Astrocyte of the spinal cord (primary cell): ENCODE measurements around the gene TANGO2.

Source experiments
- DNase-seq: peaks from one replicate; pipeline ENCODE4 v3.0.0; 2011; ENCODE audit warnings: low read depth, low spot score
- H3K4me3 ChIP-seq: 2 replicates; pipeline ENCODE4 v1.5.1; 2011; ENCODE audit warnings: low read depth, mild to moderate bottlenecking, low read length, moderate library complexity
- in situ Hi-C: cut with HindIII; loops from 2 replicates; pipeline ENCODE4 v1.10.0; 2017; ENCODE audit warnings: low sequenced_read_pairs
- TF ChIP-seq, protein P1 (sequence below): IDR thresholded peaks from 2 replicates; pipeline ENCODE4 v1.5.1; 2012; ENCODE audit warnings: low read depth, mild to moderate bottlenecking, low read length, inconsistent platforms

The TANGO2 gene

DNA sequence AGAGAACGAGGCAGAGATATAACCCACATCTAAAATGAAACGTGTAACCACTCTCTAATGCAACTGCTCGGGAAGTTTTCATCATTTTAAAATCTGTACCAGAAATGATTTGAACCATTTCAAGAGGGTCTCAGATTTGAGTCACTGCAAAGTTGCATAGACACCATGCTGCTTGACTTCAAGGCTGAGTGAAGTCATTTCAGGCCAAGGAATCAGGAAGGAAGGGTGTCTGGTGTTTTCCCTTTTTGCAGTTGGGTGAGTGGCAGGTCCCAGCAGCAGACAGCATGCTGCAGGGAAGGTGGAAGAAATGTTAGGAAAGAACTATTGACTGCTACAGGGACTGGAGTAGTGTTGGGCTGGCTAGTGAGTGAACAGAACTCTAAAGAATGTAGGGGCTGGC is 16.5 kb downstream of the TANGO2 start:
- H3K4me3 ChIP-seq, result no peak overlapping the region
- no peak for DNase-seq
- in situ Hi-C loops, result no loop called here
- TF ChIP-seq, protein P1, sequence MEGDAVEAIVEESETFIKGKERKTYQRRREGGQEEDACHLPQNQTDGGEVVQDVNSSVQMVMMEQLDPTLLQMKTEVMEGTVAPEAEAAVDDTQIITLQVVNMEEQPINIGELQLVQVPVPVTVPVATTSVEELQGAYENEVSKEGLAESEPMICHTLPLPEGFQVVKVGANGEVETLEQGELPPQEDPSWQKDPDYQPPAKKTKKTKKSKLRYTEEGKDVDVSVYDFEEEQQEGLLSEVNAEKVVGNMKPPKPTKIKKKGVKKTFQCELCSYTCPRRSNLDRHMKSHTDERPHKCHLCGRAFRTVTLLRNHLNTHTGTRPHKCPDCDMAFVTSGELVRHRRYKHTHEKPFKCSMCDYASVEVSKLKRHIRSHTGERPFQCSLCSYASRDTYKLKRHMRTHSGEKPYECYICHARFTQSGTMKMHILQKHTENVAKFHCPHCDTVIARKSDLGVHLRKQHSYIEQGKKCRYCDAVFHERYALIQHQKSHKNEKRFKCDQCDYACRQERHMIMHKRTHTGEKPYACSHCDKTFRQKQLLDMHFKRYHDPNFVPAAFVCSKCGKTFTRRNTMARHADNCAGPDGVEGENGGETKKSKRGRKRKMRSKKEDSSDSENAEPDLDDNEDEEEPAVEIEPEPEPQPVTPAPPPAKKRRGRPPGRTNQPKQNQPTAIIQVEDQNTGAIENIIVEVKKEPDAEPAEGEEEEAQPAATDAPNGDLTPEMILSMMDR, result no peak

DNA sequence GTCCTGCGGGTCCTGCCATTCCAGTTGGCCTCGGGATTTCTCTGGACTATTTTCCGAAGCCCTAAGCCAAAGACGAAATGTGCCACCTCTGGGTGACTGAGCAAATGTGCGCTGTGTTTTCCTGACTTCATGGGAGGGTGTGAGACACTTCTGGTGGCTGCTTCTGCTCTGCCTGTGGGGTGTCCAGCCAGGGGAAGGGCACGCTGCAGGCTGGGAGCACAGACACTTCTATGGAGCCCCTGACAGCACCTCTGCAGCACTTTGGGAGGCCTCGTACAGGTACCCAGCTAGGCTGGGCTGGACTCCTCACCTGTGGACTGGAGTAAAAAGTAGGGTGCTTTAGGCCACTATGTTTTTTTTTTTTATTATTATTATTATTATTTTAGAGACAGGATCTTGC is 17.7 kb downstream of the TANGO2 start:
- TF ChIP-seq, protein P1, result no peak
- DNase-seq, result no peak
- H3K4me3 ChIP-seq, result no peak overlapping the region
- in situ Hi-C loops, result no loop called here

DNA sequence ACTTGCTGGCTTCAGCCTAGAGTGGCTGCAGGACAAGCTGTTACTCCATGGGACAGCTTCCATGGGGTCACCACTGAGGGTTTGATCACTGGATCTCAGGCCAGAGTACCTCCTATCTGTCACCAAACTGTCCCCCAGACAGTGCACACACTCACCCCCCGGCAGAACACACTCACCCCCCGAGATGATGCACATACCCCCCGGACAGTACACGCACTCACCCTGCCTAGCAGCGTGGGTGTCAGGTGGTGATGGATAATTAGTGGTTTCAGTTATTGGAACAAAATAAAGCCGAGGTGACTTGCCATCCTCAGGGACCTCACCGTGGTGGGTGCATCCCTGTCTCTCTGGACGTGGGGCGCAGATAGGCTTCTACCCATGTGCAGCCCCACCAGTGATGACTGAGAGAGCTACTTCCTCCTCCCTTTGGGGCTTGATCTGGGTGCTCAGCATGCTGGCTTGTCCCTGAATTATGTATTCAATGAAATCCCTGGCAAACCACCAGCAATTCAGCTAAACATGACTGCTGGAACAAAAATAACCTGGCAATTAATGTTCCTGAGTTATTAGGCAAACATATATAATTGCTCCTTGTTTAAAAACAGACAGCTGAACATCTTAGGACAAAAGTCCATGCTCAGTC is 18.9 kb downstream of the TANGO2 start:
- no peak overlapping the region for H3K4me3 ChIP-seq
- TF ChIP-seq, protein P1, result no peak
- in situ Hi-C loops, result no loop called here
- no peak for DNase-seq

DNA sequence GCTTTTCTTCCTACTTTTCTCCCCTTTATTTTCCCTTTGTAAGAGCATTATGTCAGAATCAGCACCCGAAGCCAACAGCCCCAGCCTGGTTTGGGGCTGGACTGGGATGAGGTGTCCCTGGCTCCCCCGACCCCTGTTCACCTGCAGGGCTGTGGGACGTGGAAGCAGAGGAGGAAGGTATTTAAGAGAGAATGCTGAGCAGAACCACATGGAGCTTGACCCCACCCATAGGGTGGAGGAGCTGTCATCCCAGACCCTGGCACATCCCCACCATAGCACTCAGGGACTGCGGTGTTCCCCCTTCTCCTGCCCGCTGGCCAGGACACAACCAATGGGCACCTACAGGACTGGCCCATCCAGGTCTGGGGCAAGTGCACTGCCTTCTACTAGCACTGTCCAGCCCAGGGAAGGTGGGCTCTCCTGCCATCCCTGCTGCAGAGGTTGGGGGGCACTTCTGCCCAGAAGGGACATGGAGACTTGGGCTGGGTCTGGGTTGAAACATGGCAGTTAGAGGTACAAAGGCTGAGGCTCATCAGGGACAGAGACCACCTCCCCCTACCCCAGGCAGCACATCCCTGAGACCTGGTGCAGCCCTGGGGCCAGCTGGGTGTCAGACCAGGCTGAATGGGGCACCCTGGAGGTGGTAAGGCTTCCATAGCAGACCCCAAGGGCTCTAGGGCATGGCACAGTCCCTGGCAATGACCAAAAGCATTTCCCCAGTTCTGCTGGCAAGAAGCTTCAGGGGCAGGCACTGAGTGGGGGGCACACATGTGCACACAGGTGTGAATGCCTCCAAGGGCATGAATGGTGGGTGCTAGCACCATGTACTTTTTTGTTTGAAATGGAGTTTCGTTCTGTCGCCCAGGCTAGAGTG is 19.7 kb downstream of the TANGO2 start:
- in situ Hi-C loops, result no loop called here
- no peak for DNase-seq
- TF ChIP-seq, protein P1, result no peak
- no peak overlapping the region for H3K4me3 ChIP-seq

DNA sequence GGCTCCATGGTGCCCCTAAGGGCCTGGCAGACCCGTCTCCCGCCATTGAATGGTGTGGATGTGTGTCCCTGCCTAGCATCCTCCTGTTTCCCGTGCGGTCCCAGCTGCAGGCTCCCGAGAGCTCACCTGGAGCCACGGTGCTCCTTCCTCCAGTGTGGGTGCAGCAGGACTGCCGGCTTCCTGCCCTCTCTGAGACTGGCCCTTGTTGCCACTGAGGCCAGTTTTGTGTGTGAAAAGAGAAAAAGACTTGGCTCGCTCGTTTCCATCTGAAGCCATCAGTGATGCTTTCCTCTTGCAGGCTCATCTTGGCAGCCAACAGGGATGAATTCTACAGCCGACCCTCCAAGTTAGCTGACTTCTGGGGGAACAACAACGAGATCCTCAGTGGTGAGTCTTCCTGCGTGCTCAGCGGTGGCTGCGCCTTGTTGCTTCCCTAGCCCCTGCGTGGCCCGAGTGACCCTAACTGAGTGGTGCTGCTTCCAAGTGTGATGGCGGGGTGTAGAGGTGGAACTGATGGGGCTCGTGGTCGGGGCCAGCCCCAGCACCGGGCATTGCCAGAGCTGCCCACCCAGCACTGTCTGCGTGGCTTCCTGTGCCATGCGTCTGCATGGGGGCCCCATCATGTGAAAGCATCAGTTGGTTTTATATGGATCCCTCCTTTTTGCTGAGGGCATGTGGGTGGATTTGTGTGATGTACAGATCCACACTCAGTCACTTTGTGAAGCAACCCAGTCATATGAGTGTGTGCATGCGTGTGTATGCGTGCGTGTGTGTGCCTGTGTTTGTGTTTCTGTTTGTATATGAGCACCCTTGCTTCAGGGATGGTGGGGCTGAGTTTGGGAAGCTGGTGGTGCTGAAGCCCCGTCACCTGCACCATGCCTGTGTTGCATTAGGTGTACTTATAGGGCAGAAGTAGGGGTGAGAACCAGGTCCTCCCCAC is 22.4 kb downstream of the TANGO2 start:
- no peak overlapping the region for H3K4me3 ChIP-seq
- TF ChIP-seq, protein P1, result no peak
- DNase-seq, result no peak
- in situ Hi-C loops, result no loop called here

DNA sequence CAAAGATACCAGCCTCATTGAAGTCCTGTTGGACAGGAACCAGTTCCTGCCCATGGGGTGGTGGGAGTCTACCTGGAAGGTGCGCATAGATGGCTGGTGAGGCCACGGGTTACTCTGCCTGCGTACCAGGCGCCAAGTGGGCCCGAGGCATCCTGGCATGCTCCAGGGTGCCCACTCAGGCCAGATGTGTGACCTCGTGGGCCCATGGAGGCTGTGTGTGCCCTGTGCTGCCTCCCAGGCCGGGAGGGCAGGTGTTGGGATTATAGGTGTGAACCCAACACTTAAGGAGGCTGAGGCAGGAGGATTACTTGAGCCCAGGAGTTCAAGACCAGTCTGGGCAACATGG is 23.1 kb downstream of the TANGO2 start:
- in situ Hi-C loops, result no loop called here
- no peak overlapping the region for H3K4me3 ChIP-seq
- DNase-seq, result no peak
- TF ChIP-seq, protein P1, result no peak
